Gastroesophageal sphincter (tissue), 4 donors: ENCODE data around the gene ZFHX3. TPM values are rescaled to one million over a fixed set of nuclear protein-coding genes. Genes with fewer than 3 reads are reported as not detected.

ENCODE experiments used
- ATAC-seq: fragments of 150-250 bp; one replicate; pipeline ENCODE4 v1.9.1; 2016; ENCODE audit warnings: mild to moderate bottlenecking, moderate library complexity
- H3K27ac ChIP-seq, 4 donors: fragments of 200-600 bp; sonication (generic) in 3 of 4; 1 replicate in 3 of 4; 2 replicates in 1 of 4; pipeline ENCODE4 v1.5.1; 2016 to 2019
- H3K27me3 ChIP-seq: fragments of 200-600 bp; sonication (generic); one replicate; pipeline ENCODE4 v1.5.1; 2019
- H3K36me3 ChIP-seq, 2 donors: fragments of 200-600 bp; sonication (generic); one replicate each; pipeline ENCODE4 v1.5.1; 2019; ENCODE audit warnings: control low read depth in 1 of 2
- H3K4me1 ChIP-seq, 3 donors: fragments of 200-600 bp; sonication (generic); 1 replicate in 2 of 3; 2 replicates in 1 of 3; pipeline ENCODE4 v1.5.1; 2016 to 2019; ENCODE audit warnings: control low read depth in 2 of 3
- H3K4me3 ChIP-seq, 2 donors: fragments of 200-600 bp; sonication (generic); one replicate each; pipeline ENCODE4 v1.5.1; 2019; ENCODE audit warnings: mild to moderate bottlenecking in 1 of 2, moderate library complexity in 1 of 2
- H3K9me3 ChIP-seq, 3 donors: fragments of 200-600 bp; sonication (generic); one replicate each; pipeline ENCODE4 v1.5.1; 2017 to 2019; ENCODE audit warnings: control low read depth in 2 of 3
- CTCF ChIP-seq, 4 experiments: fragments of 200-600 bp in 2 of 4; fragments of 450-650 bp in 2 of 4; sonication (generic) in 1 of 4; IDR thresholded peaks; one replicate each; pipeline ENCODE4 v1.5.1; 2017 to 2019; ENCODE audit warnings: antibody characterized with exemption in 4 of 4, mild to moderate bottlenecking in 2 of 4, moderate library complexity in 2 of 4
- EP300 ChIP-seq: sonication (generic); formaldehyde crosslinking; IDR thresholded peaks from one replicate; pipeline ENCODE4 v1.6.1; 2017; ENCODE audit warnings: antibody characterized with exemption, mild to moderate bottlenecking
- POLR2A ChIP-seq, 2 donors: fragments of 450-650 bp; IDR thresholded peaks; one replicate each; pipeline ENCODE4 v1.6.1; 2017; ENCODE audit warnings: antibody characterized with exemption in 2 of 2, mild to moderate bottlenecking in 2 of 2, moderate library complexity in 1 of 2
- POLR2AphosphoS5 ChIP-seq: sonication (generic); formaldehyde crosslinking; IDR thresholded peaks from one replicate; pipeline ENCODE4 v1.6.1; 2017; ENCODE audit warnings: antibody characterized with exemption
- WGBS, 2 donors: methylation state at CpG; one replicate each; pipeline ENCODE4 v1.1.5; 2018; ENCODE audit warnings: low coverage in 1 of 2; 5-methylcytosine and 5-hydroxymethylcytosine counted together
- total RNA-seq, 4 donors: library from RNA; depleted of rRNA; stranded (reverse); fragments of >200 nt; gene quantifications; one replicate each; pipeline ENCODE4 v1.1.0, GENCODE V29; 2016

Gene ZFHX3
- total RNA-seq, 4 donors from 2014 or later, result 24.0 to 47.1 (median 29.5) TPM

- no peak for ATAC-seq
- H3K9me3 ChIP-seq, result no peaks in the 10 kb centered on the region
- no peak overlapping the region for H3K4me3 ChIP-seq
- WGBS, 2 donors, result 76 to 78% methylated on average over 11 to 18 of the region's 21 CpGs
- H3K4me1 ChIP-seq, result peaks cover 0 to 80% (median 25%) of the 10 kb centered on the region in 3 donors
- no peak overlapping the region for H3K27ac ChIP-seq
- H3K27me3 ChIP-seq, result no peaks in the 10 kb centered on the region
- TF ChIP-seq EP300 (no peak), POLR2A (IDR thresholded peaks at IDR 0.05) (no peak), CTCF (IDR thresholded peaks at IDR 0.05) (no peak), POLR2AphosphoS5 (no peak)
- H3K36me3 ChIP-seq, result no peaks in the 10 kb centered on the region
Measured at GRCh38 chr16:73031155-73031866, 16.6 kb downstream of the ZFHX3 start.

- Histone ChIP-seq H3K27ac (peak overlapping the region in 1 of 4 donors; percentile 51), H3K4me1 (peaks cover 0 to 90% (median 30%) of the 10 kb centered on the region in 3 donors), H3K4me3 (no peak overlapping the region), H3K27me3 (no peaks in the 10 kb centered on the region), H3K9me3 (no peaks in the 10 kb centered on the region), H3K36me3 (no peaks in the 10 kb centered on the region)
- 93 to 94% methylated on average over 3 to 4 of the region's 9 CpGs for WGBS, 2 donors
- TF ChIP-seq POLR2A (IDR thresholded peaks at IDR 0.05) (no peak), CTCF (IDR thresholded peaks at IDR 0.05) (no peak), POLR2AphosphoS5 (no peak), EP300 (no peak)
- no peak for ATAC-seq
Measured at GRCh38 chr16:73028721-73029361, 19.1 kb downstream of the ZFHX3 start.

- H3K27ac ChIP-seq, result peak overlapping the region in 1 of 4 donors; percentile 51
- no peak for ATAC-seq
- WGBS, 2 donors, result no CpG with 5 or more reads among the region's 9 CpGs
Measured at GRCh38 chr16:73028263-73028662, 19.7 kb downstream of the ZFHX3 start.

GRCh38 chr16:73027685-73028111 lies 20.2 kb downstream of the ZFHX3 start:
- Histone ChIP-seq H3K36me3 (no peaks in the 10 kb centered on the region), H3K27ac (peak overlapping the region in 1 of 4 donors; percentile 51), H3K27me3 (no peaks in the 10 kb centered on the region), H3K4me3 (no peak overlapping the region), H3K9me3 (no peaks in the 10 kb centered on the region), H3K4me1 (peaks cover 0 to 89% (median 20%) of the 10 kb centered on the region in 3 donors)
- WGBS, 2 donors, result no CpG with 5 or more reads among the region's 10 CpGs
- TF ChIP-seq POLR2A (IDR thresholded peaks at IDR 0.05), result no peak
- TF ChIP-seq POLR2AphosphoS5, result no peak
- TF ChIP-seq CTCF (IDR thresholded peaks at IDR 0.05), result no peak
- TF ChIP-seq EP300, result no peak
- ATAC-seq, result no peak

More at GRCh38 chr16:73028263-73028662, 19.7 kb downstream of the ZFHX3 start:
- Histone ChIP-seq H3K4me3 (no peak overlapping the region), H3K27me3 (no peaks in the 10 kb centered on the region), H3K9me3 (no peaks in the 10 kb centered on the region), H3K4me1 (peaks cover 0 to 90% (median 26%) of the 10 kb centered on the region in 3 donors), H3K36me3 (no peaks in the 10 kb centered on the region)
- TF ChIP-seq POLR2A (IDR thresholded peaks at IDR 0.05) (no peak), CTCF (IDR thresholded peaks at IDR 0.05) (no peak), POLR2AphosphoS5 (no peak), EP300 (no peak)
